GM12873 (cell line): ENCODE results near the gene PRKN.

Experiments used
- TF ChIP-seq, protein P1 (sequence below): IDR thresholded peaks from 2 replicates; pipeline ENCODE4 v1.5.1; 2012; ENCODE audit warnings: low read depth, mild to moderate bottlenecking, moderate library complexity, low read length, control low read depth; ENCODE audit not compliant: insufficient read depth; ENCODE audit errors: missing control alignments

The PRKN gene

DNA sequence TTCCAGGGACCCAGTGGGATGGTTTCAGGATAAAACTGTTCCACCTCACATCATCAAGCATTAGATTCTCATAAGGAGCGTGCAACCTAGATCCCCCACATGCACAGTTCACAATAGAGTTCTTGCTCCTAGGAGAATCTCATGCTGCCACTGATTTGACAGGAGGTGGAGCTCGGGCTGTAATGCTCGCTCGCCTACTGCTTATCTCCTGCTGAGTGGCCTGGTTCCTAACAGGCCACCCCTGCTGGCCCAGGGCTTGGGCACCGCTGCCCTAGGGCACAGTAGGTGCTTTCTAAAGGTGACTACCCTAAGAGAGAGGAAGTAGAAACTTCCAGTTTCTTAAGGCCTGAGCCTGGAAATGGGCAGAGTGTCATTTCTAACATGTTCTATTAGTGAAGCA lies 656.9 kb downstream of the PRKN start:
- TF ChIP-seq, protein P1, sequence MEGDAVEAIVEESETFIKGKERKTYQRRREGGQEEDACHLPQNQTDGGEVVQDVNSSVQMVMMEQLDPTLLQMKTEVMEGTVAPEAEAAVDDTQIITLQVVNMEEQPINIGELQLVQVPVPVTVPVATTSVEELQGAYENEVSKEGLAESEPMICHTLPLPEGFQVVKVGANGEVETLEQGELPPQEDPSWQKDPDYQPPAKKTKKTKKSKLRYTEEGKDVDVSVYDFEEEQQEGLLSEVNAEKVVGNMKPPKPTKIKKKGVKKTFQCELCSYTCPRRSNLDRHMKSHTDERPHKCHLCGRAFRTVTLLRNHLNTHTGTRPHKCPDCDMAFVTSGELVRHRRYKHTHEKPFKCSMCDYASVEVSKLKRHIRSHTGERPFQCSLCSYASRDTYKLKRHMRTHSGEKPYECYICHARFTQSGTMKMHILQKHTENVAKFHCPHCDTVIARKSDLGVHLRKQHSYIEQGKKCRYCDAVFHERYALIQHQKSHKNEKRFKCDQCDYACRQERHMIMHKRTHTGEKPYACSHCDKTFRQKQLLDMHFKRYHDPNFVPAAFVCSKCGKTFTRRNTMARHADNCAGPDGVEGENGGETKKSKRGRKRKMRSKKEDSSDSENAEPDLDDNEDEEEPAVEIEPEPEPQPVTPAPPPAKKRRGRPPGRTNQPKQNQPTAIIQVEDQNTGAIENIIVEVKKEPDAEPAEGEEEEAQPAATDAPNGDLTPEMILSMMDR, result no peak

DNA sequence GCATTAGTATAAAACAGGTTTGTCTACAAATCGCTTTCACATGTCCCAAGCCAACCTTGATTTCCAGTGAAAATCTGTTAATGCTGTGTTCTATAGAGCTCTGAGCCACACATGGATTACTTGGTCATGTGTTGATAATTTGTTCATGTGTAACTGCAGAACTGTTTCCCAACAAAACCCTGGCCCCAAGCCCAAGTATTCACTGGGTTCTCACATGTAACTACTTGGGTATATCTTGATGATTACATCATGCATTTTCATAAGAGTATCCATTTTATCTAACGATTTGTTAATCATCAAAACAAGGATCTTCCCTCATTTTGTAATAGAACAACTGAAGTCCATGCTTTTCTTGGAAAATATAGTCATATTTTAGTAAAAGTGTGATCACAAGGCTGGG lies 657.6 kb downstream of the PRKN start:
- TF ChIP-seq, protein P1, result no peak

DNA sequence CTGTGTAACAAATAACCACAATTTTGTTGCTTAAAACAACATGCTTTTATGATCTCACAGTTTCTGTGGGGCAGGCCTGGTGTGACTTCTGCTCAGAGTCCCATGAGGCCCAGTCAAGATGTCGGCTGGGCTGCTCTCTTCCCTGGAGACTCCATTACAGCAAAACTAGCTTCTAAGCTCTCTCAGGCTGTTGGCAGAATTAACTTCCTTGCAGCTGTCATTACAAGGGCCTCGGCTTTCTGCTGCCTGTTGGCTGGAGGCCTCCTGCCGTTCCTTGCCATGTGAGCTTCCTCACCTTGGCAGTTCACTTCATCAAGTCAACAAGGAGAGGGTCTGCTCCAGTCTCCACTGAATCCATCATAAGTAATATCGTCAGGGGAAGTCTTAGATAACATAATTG lies 659.2 kb downstream of the PRKN start:
- TF ChIP-seq, protein P1, result no peak

DNA sequence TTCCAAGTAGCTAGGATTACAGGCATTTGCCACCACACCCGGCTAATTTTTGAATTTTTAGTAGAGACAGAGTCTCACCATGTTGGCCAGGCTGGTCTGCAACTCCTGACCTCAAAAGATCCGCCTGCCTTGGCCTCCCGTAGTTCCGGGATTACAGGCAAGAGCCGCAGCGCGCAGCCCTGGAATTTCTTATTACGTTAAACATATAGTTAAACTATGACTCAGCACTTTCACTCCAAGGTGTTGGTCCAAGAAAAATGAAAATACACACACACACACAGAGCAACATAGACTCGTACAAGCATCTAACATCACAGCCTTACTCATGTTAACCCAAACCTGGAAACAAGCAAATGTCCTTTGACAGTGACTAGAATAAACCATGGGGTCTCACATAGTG lies 663.9 kb downstream of the PRKN start:
- TF ChIP-seq, protein P1, result no peak

DNA sequence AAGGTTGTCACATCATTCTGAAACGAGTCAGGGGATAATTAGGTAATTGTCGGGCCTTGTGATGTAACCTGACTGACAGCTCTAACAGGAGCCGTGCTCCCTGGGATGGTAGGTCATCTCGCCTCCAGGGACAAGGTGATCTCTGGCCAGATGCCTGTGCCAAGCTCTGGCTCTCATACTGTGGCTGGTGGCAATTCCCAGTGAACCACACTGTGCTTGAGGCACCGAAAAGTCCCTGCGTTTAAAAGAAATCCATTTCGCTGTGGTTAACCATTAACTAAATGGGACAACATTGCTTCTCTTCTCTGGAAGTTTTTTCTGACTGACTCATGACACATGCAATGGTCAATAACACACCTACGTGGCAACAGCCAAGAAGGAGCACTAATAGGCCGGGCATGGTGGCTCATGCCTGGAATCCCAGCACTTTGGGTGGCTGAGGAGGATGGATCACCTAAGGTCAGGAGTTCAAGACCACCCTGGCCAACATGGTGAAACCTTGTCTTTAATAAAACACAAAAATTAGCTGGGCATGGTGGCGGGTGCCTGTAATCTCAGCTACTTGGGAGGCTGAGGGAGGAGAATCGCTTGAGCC lies 669.2 kb downstream of the PRKN start:
- TF ChIP-seq, protein P1, result no peak

DNA sequence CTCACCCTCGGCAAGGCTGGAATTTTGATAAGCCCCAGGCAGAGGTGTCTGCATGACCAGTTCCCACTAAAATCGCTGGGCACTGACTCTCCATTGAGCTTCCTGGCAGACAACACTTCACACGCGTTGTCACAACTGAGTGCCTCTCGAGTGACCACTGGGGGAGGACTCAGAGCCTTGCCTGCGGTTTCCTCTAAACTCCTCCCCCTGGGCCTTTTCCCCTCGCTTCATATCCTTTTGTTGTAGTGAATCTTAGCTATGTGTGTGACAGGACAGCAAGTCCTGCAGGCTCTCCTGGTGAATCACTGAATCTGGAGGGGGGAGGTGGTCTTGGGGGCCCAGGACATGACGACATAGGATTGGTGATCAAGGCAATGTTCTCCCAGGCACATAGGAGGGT lies 670.8 kb downstream of the PRKN start:
- TF ChIP-seq, protein P1, result no peak

DNA sequence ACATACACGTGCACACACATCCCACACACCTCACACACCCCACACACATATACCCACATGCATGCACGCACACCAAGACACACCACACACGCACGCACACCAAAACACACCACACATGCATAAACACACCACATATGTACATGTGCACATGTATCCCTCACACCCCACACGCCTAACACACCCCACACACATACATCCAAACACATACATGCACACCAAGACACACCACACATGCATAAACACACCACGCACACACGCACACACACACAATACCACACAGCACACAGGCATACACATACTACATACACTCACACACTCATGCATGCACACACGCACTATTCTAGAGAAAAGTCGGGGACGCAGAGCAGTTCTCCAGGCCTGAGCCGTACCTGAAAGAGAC lies 671.5 kb downstream of the PRKN start:
- TF ChIP-seq, protein P1, result no peak
